K562 (cell line): ENCODE measurements around the gene MAD1L1. TPM values are rescaled to one million over a fixed set of nuclear protein-coding genes. Genes with fewer than 3 reads are reported as not detected.

ENCODE experiments used
- ARHGAP35 ChIP-seq: fragments of 450-650 bp; IDR thresholded peaks from 2 replicates; pipeline ENCODE4 v1.6.1; 2018; ENCODE audit not compliant: partially characterized antibody
- FOXA3 ChIP-seq, 2 experiments: fragments of 450-650 bp in 1 of 2; sonication (generic) in 1 of 2; formaldehyde crosslinking; IDR thresholded peaks in 1 of 2; conservative IDR thresholded peaks in 1 of 2; 2 replicates each; pipeline versions ENCODE4 v1.4.0 to v1.8.0; 2020 to 2022; ENCODE audit warnings: mild to moderate bottlenecking in 2 of 2, missing genetic modification reagents in 1 of 2
- MTA2 ChIP-seq: fragments of 450-650 bp; IDR thresholded peaks from 2 replicates; pipeline ENCODE4 v1.6.1; 2016; ENCODE audit warnings: low read depth
- PTTG1 ChIP-seq: fragments of 450-650 bp; IDR thresholded peaks from 2 replicates; pipeline ENCODE4 v1.6.1; 2016; ENCODE audit warnings: low read depth, mild to moderate bottlenecking, missing genetic modification characterization, missing compliant biosample characterization
- SMAD1 ChIP-seq: fragments of 150-350 bp; IDR thresholded peaks from 2 replicates; pipeline ENCODE4 v1.6.1; 2014; ENCODE audit warnings: low read length, low read depth; ENCODE audit not compliant: partially characterized antibody
- THRB ChIP-seq: fragments of 450-650 bp; formaldehyde crosslinking; conservative IDR thresholded peaks from 2 replicates; pipeline ENCODE4 v1.4.0; 2022; ENCODE audit warnings: mild to moderate bottlenecking, missing genetic modification characterization
- ZNF12 ChIP-seq: sonication (generic); formaldehyde crosslinking; IDR thresholded peaks from 2 replicates; pipeline ENCODE4 v1.4.0; 2020; ENCODE audit warnings: mild to moderate bottlenecking, missing genetic modification reagents
- ZNF655 ChIP-seq: fragments of 250-450 bp; sonication (Bioruptor Pico); IDR thresholded peaks from 2 replicates; pipeline ENCODE4 v1.5.0; 2021
- polyA plus RNA-seq, 8 experiments: library from polyadenylated mRNA; depleted of rRNA in 4 of 8; stranded (reverse) in 5 of 8; unstranded in 3 of 8; fragments of >200 nt; fragmentation: Nextera tagmentation in 2 of 8; fragmentation: Illumina TruSeq in 1 of 8; extraction: Ambion mirVana in 2 of 8; extraction: Trizol in 1 of 8; gene quantifications; 2 replicates each; pipeline versions ENCODE4 v1.2.1 to v1.2.3, GENCODE V29; 2011 to 2014; ENCODE audit warnings: inconsistent platforms in 1 of 8, missing spikeins in 1 of 8
- total RNA-seq, 7 experiments: library from RNA; depleted of rRNA in 6 of 7; stranded (reverse); fragments of >200 nt in 6 of 7; fragmentation: Illumina TruSeq in 2 of 7; extraction: Trizol in 2 of 7; gene quantifications; 2 replicates each; pipeline versions ENCODE4 v1.2.1 to v1.2.3, GENCODE V29; 2011 to 2021; ENCODE audit warnings: low replicate concordance in 1 of 7
- TF ChIP-seq, protein P1 (sequence below): sonication (generic); IDR thresholded peaks from 2 replicates; pipeline ENCODE4 v1.6.1; 2016

Gene MAD1L1
- total and polyA plus RNA-seq, 9 of the 15 experiments (the other 6 are each of a cell fraction or from before 2014, with no cell fraction given): 1.7 to 89.7 (median 18.0) TPM

GRCh38 chr7:2099048-2099957 lies 133.4 kb downstream of the MAD1L1 start (continued):
- TF ChIP-seq THRB (CRISPR knock-in tag) (no peak), FOXA3 (CRISPR knock-in tag; conservative IDR thresholded peaks at IDR 0.05 in 1 of 2, IDR thresholded peaks at IDR 0.05 in 1 of 2) (0 out of 4 replicates have a peak, but pooled peaks of 1 of the 2 experiments have one; percentile 21), ZNF12 (no peak), PTTG1 (tag) (no peak), ARHGAP35 (no peak), SMAD1 (no peak), ZNF655 (CRISPR knock-in tag) (no peak), MTA2 (0 out of 2 replicates have a peak, but pooled peaks have one; percentile 20)
- TF ChIP-seq, protein P1, sequence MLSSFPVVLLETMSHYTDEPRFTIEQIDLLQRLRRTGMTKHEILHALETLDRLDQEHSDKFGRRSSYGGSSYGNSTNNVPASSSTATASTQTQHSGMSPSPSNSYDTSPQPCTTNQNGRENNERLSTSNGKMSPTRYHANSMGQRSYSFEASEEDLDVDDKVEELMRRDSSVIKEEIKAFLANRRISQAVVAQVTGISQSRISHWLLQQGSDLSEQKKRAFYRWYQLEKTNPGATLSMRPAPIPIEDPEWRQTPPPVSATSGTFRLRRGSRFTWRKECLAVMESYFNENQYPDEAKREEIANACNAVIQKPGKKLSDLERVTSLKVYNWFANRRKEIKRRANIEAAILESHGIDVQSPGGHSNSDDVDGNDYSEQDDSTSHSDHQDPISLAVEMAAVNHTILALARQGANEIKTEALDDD: no peak
